HG02759 (cell line): ENCODE results near the gene TYMS.

Experiments
- ATAC-seq: cut with Tn5 transposase; IDR thresholded peaks from one replicate; pipeline ENCODE4 v1.9.1; 2021; ENCODE audit warnings: mild to moderate bottlenecking, moderate library complexity; ENCODE audit not compliant: unreplicated experiment

Gene TYMS

GRCh38 chr18:644395-645004 is 13.0 kb upstream of the TYMS start:
- ATAC-seq, result no peak

GRCh38 chr18:647304-647703 is 10.1 kb upstream of the TYMS start:
- no peak for ATAC-seq

- ATAC-seq, result no peak
These were observed 8.1 kb upstream of the TYMS start for GRCh38 chr18:649341-649740.

GRCh38 chr18:650428-650858 is 7.0 kb upstream of the TYMS start:
- ATAC-seq, result peak; percentile 96

GRCh38 chr18:652131-652530 is 5.3 kb upstream of the TYMS start:
- ATAC-seq, result no peak

GRCh38 chr18:653512-653911 is 3.9 kb upstream of the TYMS start:
- ATAC-seq, result no peak

- ATAC-seq, result no peak
These were observed 2.9 kb upstream of the TYMS start for GRCh38 chr18:654601-655000.

GRCh38 chr18:655445-655844 is 2.0 kb upstream of the TYMS start:
- ATAC-seq, result no peak

- ATAC-seq, result peak; percentile 60
These were observed 821 bp downstream of the TYMS start for GRCh38 chr18:658001-658946.

GRCh38 chr18:658947-659533 is 1.6 kb downstream of the TYMS start:
- ATAC-seq, result no peak

- no peak for ATAC-seq
These were observed 2.1 kb downstream of the TYMS start for GRCh38 chr18:659597-659996.

GRCh38 chr18:662197-662596 is 4.7 kb downstream of the TYMS start:
- ATAC-seq, result no peak

- no peak for ATAC-seq
These were observed 8.7 kb downstream of the TYMS start for GRCh38 chr18:666177-666576.

- no peak for ATAC-seq
These were observed 9.2 kb downstream of the TYMS start for GRCh38 chr18:666628-667027.

- ATAC-seq, result no peak
These were observed 10.8 kb downstream of the TYMS start for GRCh38 chr18:668260-668659.

GRCh38 chr18:669077-669476 is 11.6 kb downstream of the TYMS start:
- no peak for ATAC-seq

GRCh38 chr18:670522-670921 is 13.1 kb downstream of the TYMS start:
- ATAC-seq, result no peak

- ATAC-seq, result no peak
These were observed 14.0 kb downstream of the TYMS start for GRCh38 chr18:671405-671804.

- ATAC-seq, result no peak
These were observed 15.9 kb downstream of the TYMS start for GRCh38 chr18:673317-673716.

- no peak for ATAC-seq
These were observed 16.3 kb downstream of the TYMS start for GRCh38 chr18:673769-674168.

GRCh38 chr18:675307-675706 is 17.9 kb downstream of the TYMS start:
- no peak for ATAC-seq

GRCh38 chr18:676069-676468 is 18.6 kb downstream of the TYMS start:
- no peak for ATAC-seq
